HG03521 (cell line): ENCODE data around the gene TBC1D2B.
"Not testable (repeated sequence)": the region's sequence is repeated elsewhere in the genome, so short reads cannot be mapped to it uniquely, and the experiment has no call there.

Experiments
- ATAC-seq: cut with Tn5 transposase; IDR thresholded peaks from one replicate; pipeline ENCODE4 v1.9.1; 2021; ENCODE audit warnings: mild to moderate bottlenecking, moderate library complexity; ENCODE audit not compliant: unreplicated experiment

TBC1D2B gene

GRCh38 chr15:77959432-77959879 lies 118.1 kb downstream of the TBC1D2B start:
- peak; percentile 53 for ATAC-seq

GRCh38 chr15:77958716-77959431 lies 118.6 kb downstream of the TBC1D2B start:
- not testable (repeated sequence) for ATAC-seq

- not testable (repeated sequence) for ATAC-seq
Observed at GRCh38 chr15:77958021-77958420, 119.5 kb downstream of the TBC1D2B start.

- ATAC-seq, result not testable (repeated sequence)
Observed at GRCh38 chr15:77953926-77954325, 123.6 kb downstream of the TBC1D2B start.

GRCh38 chr15:77952928-77953446 lies 124.5 kb downstream of the TBC1D2B start:
- not testable (repeated sequence) for ATAC-seq

GRCh38 chr15:77951105-77951786 lies 126.3 kb downstream of the TBC1D2B start:
- not testable (repeated sequence) for ATAC-seq

- not testable (repeated sequence) for ATAC-seq
Observed at GRCh38 chr15:77950470-77950869, 127.0 kb downstream of the TBC1D2B start.

- ATAC-seq, result no peak
Observed at GRCh38 chr15:77945566-77945965, 131.9 kb downstream of the TBC1D2B start.
